ENCODE measurements around the gene PAK2. TPM values are rescaled to one million over a fixed set of nuclear protein-coding genes. Genes with fewer than 3 reads are reported as not detected.

The PAK2 gene
- total RNA-seq, 2 experiments from 2014 or later, result 79.4 to 81.2 TPM

GRCh38 chr3:196694941-196695848, 44.5 kb upstream of the PAK2 start:
- Mint-ChIP-seq H3K27me3 (no peaks in the 10 kb centered on the region), H3K4me1 (ENCODE audit: low read depth) (peaks cover 5% of the 10 kb centered on the region), H3K36me3 (ENCODE audit: low read depth) (no peaks in the 10 kb centered on the region), H3K9me3 (no peaks in the 10 kb centered on the region), H3K27ac (peak overlapping the region; percentile 21), H3K4me3 (peak overlapping the region; percentile 44)
- ChIA-PET CTCF (no interaction called here), POLR2A (interaction anchor here (0.9 kb wide), 1 partner anchor 64 kb away, joined by 3 read pairs; no protein-coding TSS in a partner anchor)
- intact Hi-C loops (cut with micrococcal nuclease), result no loop called here
- ATAC-seq (peak; percentile 29), DNase-seq (peak; percentile 35)
- TF ChIP-seq CTCF (IDR thresholded peaks at IDR 0.05), result no peak

DNA sequence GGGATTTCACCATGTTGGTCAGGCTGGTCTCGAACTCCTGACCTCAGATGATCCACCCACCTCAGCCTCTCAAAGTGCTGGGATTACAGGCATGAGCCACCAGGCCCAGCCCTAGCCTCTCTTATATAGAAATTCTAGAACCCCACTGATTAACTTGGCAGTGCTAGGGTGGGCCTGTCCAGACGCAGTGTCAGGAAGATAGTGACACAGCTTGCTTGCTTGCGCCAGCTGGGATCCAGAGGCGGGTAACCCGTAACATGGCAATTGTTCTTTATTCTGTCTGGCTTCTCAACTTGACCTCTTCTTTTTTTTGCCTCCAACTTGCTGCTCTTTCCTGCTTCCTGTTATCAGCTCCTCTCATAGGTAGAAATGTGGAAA, 43.8 kb upstream of the PAK2 start:
- H3K27me3 Mint-ChIP-seq, result no peaks in the 10 kb centered on the region
- CTCF ChIA-PET, result no interaction called here
- POLR2A ChIA-PET, result interaction anchor here (0.5 to 0.9 kb wide), 2 partner anchors 64 to 510 kb away, joined by 3 read pairs; no protein-coding TSS in a partner anchor
- TF ChIP-seq CTCF (IDR thresholded peaks at IDR 0.05), result no peak
- DNase-seq, result peak; percentile 25
- intact Hi-C loops (cut with micrococcal nuclease), result no loop called here
- no peaks in the 10 kb centered on the region for H3K36me3 Mint-ChIP-seq (ENCODE audit: low read depth)
- peak overlapping the region; percentile 21 for H3K27ac Mint-ChIP-seq
- peaks cover 5% of the 10 kb centered on the region for H3K4me1 Mint-ChIP-seq (ENCODE audit: low read depth)
- H3K4me3 Mint-ChIP-seq, result peak overlapping the region; percentile 44
- no peaks in the 10 kb centered on the region for H3K9me3 Mint-ChIP-seq
- peak; percentile 54 for ATAC-seq

- H3K27me3 Mint-ChIP-seq, result no peaks in the 10 kb centered on the region
- no peaks in the 10 kb centered on the region for H3K36me3 Mint-ChIP-seq (ENCODE audit: low read depth)
- intact Hi-C loops (cut with micrococcal nuclease), result no loop called here
- CTCF ChIA-PET, result interaction anchor here (0.9 to 2.4 kb wide), 3 partner anchors 13 to 169 kb away, joined by 3 to 6 read pairs (median 4); no protein-coding TSS in a partner anchor
- H3K4me3 Mint-ChIP-seq, result no peak overlapping the region
- DNase-seq (no peak), ATAC-seq (no peak)
- H3K27ac Mint-ChIP-seq, result no peak overlapping the region
- TF ChIP-seq CTCF (IDR thresholded peaks at IDR 0.05), result no peak
- no peaks in the 10 kb centered on the region for H3K9me3 Mint-ChIP-seq
- POLR2A ChIA-PET, result interaction anchor here (1.0 kb wide), 1 partner anchor 12 kb away, joined by 3 read pairs; no protein-coding TSS in a partner anchor
- peaks cover 5% of the 10 kb centered on the region for H3K4me1 Mint-ChIP-seq (ENCODE audit: low read depth)
Observed at GRCh38 chr3:196697270-196697669, 42.4 kb upstream of the PAK2 start.

DNA sequence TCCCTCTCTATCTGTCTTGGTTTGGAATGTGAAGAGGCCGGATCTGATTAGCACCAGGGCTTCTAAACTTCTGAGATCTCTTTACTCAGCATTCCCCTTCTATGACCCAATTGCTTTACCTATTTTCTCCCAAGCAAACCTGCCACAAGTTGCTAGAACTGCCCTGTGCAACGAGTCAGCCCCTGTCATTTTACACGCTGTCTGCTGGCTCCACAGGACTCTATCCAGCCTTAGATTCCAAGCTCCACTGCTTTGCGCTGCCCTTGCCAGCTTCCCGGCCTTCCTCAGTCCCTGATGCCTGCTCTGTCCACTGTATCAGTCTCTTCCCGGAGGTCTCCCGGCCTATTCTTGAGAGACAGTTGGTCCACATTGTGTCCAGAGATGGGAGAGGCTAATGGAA, 39.9 kb upstream of the PAK2 start:
- no peak overlapping the region for H3K4me3 Mint-ChIP-seq
- intact Hi-C loops (cut with micrococcal nuclease), result no loop called here
- ChIA-PET POLR2A (interaction anchor here (0.9 kb wide), 1 partner anchor 12 kb away, joined by 5 read pairs; the partner anchor contains the start of genes CEP19 and PIGX), CTCF (no interaction called here)
- no peak for DNase-seq
- TF ChIP-seq CTCF (IDR thresholded peaks at IDR 0.05), result no peak
- H3K27me3 Mint-ChIP-seq, result no peaks in the 10 kb centered on the region
- peaks cover 3% of the 10 kb centered on the region for H3K4me1 Mint-ChIP-seq (ENCODE audit: low read depth)
- no peaks in the 10 kb centered on the region for H3K9me3 Mint-ChIP-seq
- H3K27ac Mint-ChIP-seq, result no peak overlapping the region
- no peak for ATAC-seq
- H3K36me3 Mint-ChIP-seq (ENCODE audit: low read depth), result no peaks in the 10 kb centered on the region

GRCh38 chr3:196700801-196701200, 38.9 kb upstream of the PAK2 start:
- ATAC-seq (no peak), DNase-seq (no peak)
- Mint-ChIP-seq H3K27ac (no peak overlapping the region), H3K9me3 (no peaks in the 10 kb centered on the region), H3K27me3 (no peaks in the 10 kb centered on the region), H3K36me3 (ENCODE audit: low read depth) (no peaks in the 10 kb centered on the region), H3K4me3 (no peak overlapping the region), H3K4me1 (ENCODE audit: low read depth) (peaks cover 3% of the 10 kb centered on the region)
- intact Hi-C loops (cut with micrococcal nuclease), result no loop called here
- CTCF ChIA-PET, result no interaction called here
- TF ChIP-seq CTCF (IDR thresholded peaks at IDR 0.05), result no peak
- POLR2A ChIA-PET, result no interaction called here

Data from activated CD8-positive, alpha-beta T cell treated with anti-CD3 and anti-CD28 coated beads for 36 hours (primary cell).